ENCODE results near the gene ARHGEF12. TPM values are rescaled to one million over a fixed set of nuclear protein-coding genes. Genes with fewer than 3 reads are reported as not detected.

ARHGEF12 gene
- total RNA-seq, 1 experiment from 2014 or later: 41.0 TPM

- intact Hi-C loops (cut with micrococcal nuclease): no loop called here
- Histone ChIP-seq H3K9me3 (ENCODE audit: low read length) (no peaks in the 10 kb centered on the region), H3F3A (ENCODE audit: low read length, unreplicated experiment) (no peaks in the 10 kb centered on the region), H3K4me1 (ENCODE audit: insufficient read depth, low read length) (no peaks in the 10 kb centered on the region; the same call in 1 of the 2 replicates), H4K20me1 (ENCODE audit: low read length) (0 out of 2 replicates have a peak, but pooled peaks cover 9% of the 10 kb centered on the region), H3K4me2 (ENCODE audit: low read length) (no peak overlapping the region), H3K27ac (ENCODE audit: low read length) (no peak overlapping the region), H3K9ac (ENCODE audit: low read length) (no peak overlapping the region), H2AFZ (ENCODE audit: low read length) (no peak overlapping the region), H3K27me3 (ENCODE audit: low read length) (no peaks in the 10 kb centered on the region), H3K9me2 (replicated peaks; ENCODE audit: low read length) (no peaks in the 10 kb centered on the region), H3K36me3 (ENCODE audit: low read depth, low read length) (no peaks in the 10 kb centered on the region), H3K79me2 (ENCODE audit: low read length) (peaks cover 94% of the 10 kb centered on the region), H3K4me3 (ENCODE audit: low read length) (no peak overlapping the region)
- DNase-seq (no peak), ATAC-seq (no peak)
- ChIA-PET CTCF (no interaction called here), POLR2A (ENCODE audit: unreplicated experiment) (no interaction called here)
- BruUV-seq (replicated peaks): no TSS peak
- TF ChIP-seq CTCF (conservative IDR thresholded peaks at IDR 0.05; ENCODE audit: low read depth, low read length) (no peak), EZH2 (IDR thresholded peaks at IDR 0.05; ENCODE audit: low read length, unreplicated experiment) (no peak), EZH2phosphoT487 (IDR thresholded peaks at IDR 0.05; ENCODE audit: borderline replicate concordance, low read length) (no peak)
Observed at GRCh38 chr11:120357620-120358019, 21.4 kb downstream of the ARHGEF12 start.

GRCh38 chr11:120358729-120359128, 22.5 kb downstream of the ARHGEF12 start:
- H3F3A ChIP-seq (ENCODE audit: low read length, unreplicated experiment): no peaks in the 10 kb centered on the region
- peaks cover 89% of the 10 kb centered on the region for H3K79me2 ChIP-seq (ENCODE audit: low read length)
- CTCF ChIA-PET: no interaction called here
- 0 out of 2 replicates have a peak, but pooled peaks cover 3% of the 10 kb centered on the region for H4K20me1 ChIP-seq (ENCODE audit: low read length)
- H3K27ac ChIP-seq (ENCODE audit: low read length): no peak overlapping the region
- no peak for ATAC-seq
- no peaks in the 10 kb centered on the region for H3K9me2 ChIP-seq (replicated peaks; ENCODE audit: low read length)
- intact Hi-C loops (cut with micrococcal nuclease): no loop called here
- H3K4me2 ChIP-seq (ENCODE audit: low read length): no peak overlapping the region
- no peaks in the 10 kb centered on the region for H3K27me3 ChIP-seq (ENCODE audit: low read length)
- no peak overlapping the region for H2AFZ ChIP-seq (ENCODE audit: low read length)
- H3K9me3 ChIP-seq (ENCODE audit: low read length): no peaks in the 10 kb centered on the region
- no peak overlapping the region for H3K4me3 ChIP-seq (ENCODE audit: low read length)
- BruUV-seq (replicated peaks): no TSS peak
- no peaks in the 10 kb centered on the region; the same call in 1 of the 2 replicates for H3K4me1 ChIP-seq (ENCODE audit: insufficient read depth, low read length)
- H3K9ac ChIP-seq (ENCODE audit: low read length): no peak overlapping the region
- TF ChIP-seq EZH2 (IDR thresholded peaks at IDR 0.05; ENCODE audit: low read length, unreplicated experiment) (no peak), EZH2phosphoT487 (IDR thresholded peaks at IDR 0.05; ENCODE audit: borderline replicate concordance, low read length) (no peak), CTCF (conservative IDR thresholded peaks at IDR 0.05; ENCODE audit: low read depth, low read length) (no peak)
- POLR2A ChIA-PET (ENCODE audit: unreplicated experiment): no interaction called here
- DNase-seq: no peak
- no peaks in the 10 kb centered on the region for H3K36me3 ChIP-seq (ENCODE audit: low read depth, low read length)

- intact Hi-C loops (cut with micrococcal nuclease): no loop called here
- no peaks in the 10 kb centered on the region for H3K36me3 ChIP-seq (ENCODE audit: low read depth, low read length)
- peaks cover 76% of the 10 kb centered on the region for H3K79me2 ChIP-seq (ENCODE audit: low read length)
- H3K9me2 ChIP-seq (replicated peaks; ENCODE audit: low read length): no peaks in the 10 kb centered on the region
- no peaks in the 10 kb centered on the region for H3K27me3 ChIP-seq (ENCODE audit: low read length)
- no peak overlapping the region for H3K27ac ChIP-seq (ENCODE audit: low read length)
- H3F3A ChIP-seq (ENCODE audit: low read length, unreplicated experiment): no peaks in the 10 kb centered on the region
- H3K4me2 ChIP-seq (ENCODE audit: low read length): no peak overlapping the region
- H3K4me3 ChIP-seq (ENCODE audit: low read length): no peak overlapping the region
- H4K20me1 ChIP-seq (ENCODE audit: low read length): 0 out of 2 replicates have a peak, but pooled peaks cover 3% of the 10 kb centered on the region
- H2AFZ ChIP-seq (ENCODE audit: low read length): no peak overlapping the region
- DNase-seq (no peak), ATAC-seq (no peak)
- no peaks in the 10 kb centered on the region for H3K9me3 ChIP-seq (ENCODE audit: low read length)
- BruUV-seq (replicated peaks): no TSS peak
- TF ChIP-seq EZH2phosphoT487 (IDR thresholded peaks at IDR 0.05; ENCODE audit: borderline replicate concordance, low read length) (no peak), CTCF (conservative IDR thresholded peaks at IDR 0.05; ENCODE audit: low read depth, low read length) (no peak), EZH2 (IDR thresholded peaks at IDR 0.05; ENCODE audit: low read length, unreplicated experiment) (no peak)
- H3K9ac ChIP-seq (ENCODE audit: low read length): no peak overlapping the region
- POLR2A ChIA-PET (ENCODE audit: unreplicated experiment): no interaction called here
- CTCF ChIA-PET: no interaction called here
- no peaks in the 10 kb centered on the region for H3K4me1 ChIP-seq (ENCODE audit: insufficient read depth, low read length)
Observed at GRCh38 chr11:120363436-120363835, 27.2 kb downstream of the ARHGEF12 start.
